ENCODE measurements around the gene LIMK2.
A peak's percentile ranks its signal among the peaks of the same experiment; 100 is the strongest.
"Not testable (repeated sequence)": the region's sequence is repeated elsewhere in the genome, so short reads cannot be mapped to it uniquely, and the experiment has no call there.

Gene LIMK2

DNA sequence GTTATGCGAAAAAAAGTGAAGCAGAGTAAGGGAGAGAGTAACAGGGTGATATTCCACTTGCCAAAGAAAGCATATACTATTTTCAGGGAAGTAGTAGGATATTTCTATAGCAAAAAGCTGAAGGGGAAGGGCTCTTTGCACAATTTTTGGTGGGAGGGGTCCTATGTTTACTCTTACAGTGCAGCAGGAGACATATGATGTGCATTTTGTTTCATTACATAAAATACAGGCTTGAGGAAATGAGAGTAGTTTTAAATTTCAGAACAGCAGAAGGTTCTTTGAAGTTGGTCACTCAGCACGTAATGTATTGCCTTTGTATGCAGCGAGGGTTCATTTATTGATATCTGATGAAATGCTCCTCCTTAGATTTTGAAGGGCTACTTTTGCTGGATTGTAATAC lies 83.3 kb downstream of the LIMK2 start:
- DNase-seq = no peak

GRCh38 chr22:31295831-31296657 lies 83.9 kb downstream of the LIMK2 start:
- peak; percentile 17 for DNase-seq

DNA sequence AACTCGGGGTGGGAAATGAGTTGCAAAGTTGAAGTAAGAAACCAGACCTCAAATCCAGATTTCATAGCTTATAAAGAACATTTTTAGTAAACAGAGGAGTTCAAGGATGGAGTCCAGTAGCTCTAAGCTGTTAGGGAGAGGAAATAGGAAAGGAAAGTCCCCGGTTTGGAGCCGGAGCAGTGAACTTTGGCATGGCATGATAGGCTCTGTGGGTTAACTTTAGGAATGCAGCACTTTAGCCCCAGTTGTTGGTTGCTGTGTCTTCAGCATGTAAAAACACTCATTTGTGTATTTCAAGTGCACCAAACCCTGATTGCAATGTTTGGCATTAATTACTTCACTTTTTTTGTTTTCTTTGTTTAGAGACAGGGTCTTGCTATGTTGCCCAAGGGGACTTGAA lies 88.8 kb downstream of the LIMK2 start:
- DNase-seq = no peak

- DNase-seq = no peak
These were observed 89.9 kb downstream of the LIMK2 start for GRCh38 chr22:31302006-31302405.

DNA sequence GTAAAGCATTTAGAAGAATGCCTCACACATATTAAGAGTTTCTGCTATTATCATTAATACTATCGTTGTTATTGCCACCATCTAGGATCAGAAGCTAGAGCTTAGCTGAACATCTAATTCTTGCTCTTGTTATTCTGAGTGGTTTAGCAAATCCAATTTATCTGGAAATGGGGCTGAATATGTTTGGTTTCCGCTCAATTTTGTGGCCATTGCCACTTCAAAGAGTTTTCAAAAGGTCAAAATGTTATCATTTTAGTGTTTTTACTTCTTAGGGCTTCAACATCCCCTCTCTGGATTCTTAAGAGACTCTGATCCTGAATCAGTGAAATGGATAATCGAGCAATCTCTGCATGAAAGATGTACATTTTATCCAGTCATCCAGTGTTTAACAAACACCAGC lies 90.4 kb downstream of the LIMK2 start:
- no peak for DNase-seq

DNA sequence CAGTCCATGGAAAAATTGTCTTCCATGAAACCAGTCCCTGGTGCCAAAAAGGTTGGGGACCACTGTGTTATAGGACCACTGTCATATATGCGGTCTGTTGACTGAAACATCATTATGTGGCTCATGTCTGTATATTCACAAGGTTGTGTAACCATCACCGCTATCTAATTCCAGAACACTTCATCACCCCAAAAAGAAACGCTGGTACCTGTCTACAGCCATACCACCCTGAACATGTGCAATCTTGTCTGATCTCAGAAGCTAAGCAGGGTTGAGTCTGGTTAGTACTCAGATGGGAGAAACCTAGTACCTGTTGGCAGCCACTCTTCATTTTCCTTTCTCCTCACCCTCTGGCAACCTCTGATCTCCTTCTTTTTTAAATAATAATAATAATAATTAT lies 93.1 kb downstream of the LIMK2 start:
- DNase-seq = no peak

DNA sequence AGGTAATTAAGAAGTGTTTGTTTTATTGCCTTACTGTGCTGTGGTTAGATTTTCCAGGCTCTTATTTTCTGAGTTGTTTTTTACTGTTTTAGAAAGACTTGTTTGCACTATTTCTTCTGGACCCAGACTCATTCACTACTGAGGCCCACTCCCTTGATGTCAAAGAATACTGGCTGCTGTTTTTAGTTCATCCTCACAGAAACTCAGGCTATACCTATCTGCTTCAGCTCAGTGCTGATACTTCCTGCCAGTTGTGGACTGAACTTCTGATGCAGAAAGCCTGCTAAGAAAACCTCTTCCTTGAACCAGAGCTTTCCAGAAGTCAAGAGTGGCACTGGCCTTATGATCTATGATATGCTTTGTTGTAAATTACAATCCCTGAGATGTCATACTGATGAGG lies 96.1 kb downstream of the LIMK2 start:
- no peak for DNase-seq

DNA sequence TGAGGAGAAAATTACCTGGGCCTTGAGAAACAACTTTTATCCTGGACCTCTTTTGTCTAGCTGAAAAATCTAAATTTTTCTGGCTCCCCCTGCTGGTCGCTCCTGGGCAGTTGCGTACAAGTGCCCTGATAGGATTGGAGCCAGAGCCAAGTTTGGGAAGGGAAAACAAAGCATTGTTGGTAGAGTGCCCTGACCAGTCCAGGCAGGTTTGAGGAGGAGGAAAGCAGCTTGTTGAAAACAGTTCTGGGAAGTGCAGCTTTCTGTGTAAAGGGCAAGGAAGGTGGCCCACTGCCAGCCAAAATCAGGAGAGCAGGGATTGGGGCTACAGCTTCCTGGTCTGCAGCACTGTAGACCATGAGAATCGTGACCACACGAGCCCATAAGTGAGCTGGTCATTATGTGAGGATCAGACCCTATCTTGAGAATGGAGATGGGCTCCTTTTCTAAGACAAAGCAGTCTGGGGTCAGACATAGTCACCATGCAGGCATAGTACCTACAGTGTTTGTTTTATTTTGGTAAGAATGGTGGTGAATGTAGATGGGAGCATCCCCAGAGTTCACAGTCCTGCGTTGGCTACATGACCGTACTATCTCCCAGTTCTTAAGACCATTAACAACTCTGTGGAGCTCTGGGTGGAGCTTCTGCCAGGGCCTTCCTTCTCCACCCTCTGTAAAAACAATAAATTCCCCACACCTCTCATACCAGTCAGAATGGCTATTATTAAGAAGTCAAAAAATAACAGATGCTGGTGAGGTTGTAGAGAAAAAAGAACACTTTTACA lies 101.5 kb downstream of the LIMK2 start:
- no peak for DNase-seq

DNA sequence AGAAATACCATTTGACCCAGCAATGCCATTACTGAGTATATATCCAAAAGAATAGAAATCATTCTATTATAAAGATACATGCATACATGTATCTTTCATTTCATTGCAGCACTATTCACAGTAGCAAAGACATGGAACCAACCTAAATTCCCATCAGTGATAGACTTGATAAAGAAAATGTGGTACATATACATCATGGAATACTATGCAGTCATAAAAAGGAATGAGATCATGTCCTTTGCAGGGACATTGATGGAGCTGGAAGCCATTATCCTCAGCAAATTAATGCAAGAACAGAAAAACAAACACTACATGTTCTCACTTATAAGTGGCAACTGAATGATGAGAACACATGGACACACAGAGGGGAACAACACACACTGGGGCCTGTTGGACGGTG lies 102.1 kb downstream of the LIMK2 start:
- not testable (repeated sequence) for DNase-seq

- DNase-seq = no peak
These were observed 109.3 kb downstream of the LIMK2 start for GRCh38 chr22:31321421-31321820.

- DNase-seq = no peak
These were observed 111.8 kb downstream of the LIMK2 start for GRCh38 chr22:31323578-31324550.

DNA sequence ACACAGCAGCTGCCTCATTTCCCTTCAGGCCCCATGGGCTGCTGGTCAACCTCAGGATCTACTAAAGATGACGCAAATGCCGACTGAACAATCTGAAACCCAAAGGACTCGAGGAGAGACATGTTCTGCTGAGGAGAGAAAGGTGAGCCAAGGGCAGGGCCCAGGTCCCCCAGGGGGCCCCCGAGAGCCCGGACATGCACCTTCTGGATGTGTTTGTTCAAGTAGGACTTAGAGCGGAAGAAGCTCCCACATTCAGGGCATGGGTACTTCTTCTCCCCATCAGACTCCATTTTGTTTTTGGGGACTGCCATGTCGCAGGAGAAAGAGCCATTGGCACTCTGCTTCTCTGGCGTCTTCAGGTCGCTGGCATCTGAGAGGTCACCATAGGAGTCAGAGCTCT lies 114.8 kb downstream of the LIMK2 start:
- DNase-seq = no peak

DNA sequence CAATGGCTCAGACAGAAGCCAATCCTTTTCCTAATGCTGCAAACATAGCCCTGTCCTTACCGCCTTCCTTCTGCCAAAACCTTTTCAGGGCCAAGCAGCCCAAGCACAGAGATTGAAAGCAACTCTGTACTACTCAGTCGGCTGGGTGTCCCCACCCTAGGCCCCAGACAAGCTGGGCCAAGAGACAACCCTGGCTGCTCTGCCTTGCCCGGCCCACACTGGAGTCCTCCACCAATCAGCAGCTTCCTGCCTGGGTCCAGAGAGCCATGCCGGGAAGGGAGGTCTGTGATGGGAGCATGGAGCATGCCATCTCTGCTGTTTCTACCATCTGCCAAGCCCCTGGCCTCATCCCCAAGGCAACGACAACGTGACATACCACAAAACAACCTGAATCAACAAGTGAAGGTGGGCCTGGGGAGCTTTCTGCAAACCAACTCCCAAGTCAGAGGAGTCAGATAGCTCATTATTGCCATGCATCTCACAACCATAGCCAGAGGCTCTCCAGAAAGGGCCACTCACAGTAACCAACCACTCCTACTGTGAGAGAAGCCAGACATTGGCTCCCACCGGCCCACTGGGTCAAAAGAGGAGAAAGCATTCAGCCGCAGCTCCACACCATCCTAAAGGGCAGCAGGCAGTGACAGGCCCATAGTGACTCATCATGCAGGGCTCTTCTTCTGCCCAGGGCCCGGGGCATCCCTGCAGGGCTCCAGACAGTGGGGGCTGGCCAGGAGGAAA lies 115.9 kb downstream of the LIMK2 start:
- no peak for DNase-seq

GRCh38 chr22:31328544-31328960 lies 116.5 kb downstream of the LIMK2 start:
- no peak for DNase-seq

DNA sequence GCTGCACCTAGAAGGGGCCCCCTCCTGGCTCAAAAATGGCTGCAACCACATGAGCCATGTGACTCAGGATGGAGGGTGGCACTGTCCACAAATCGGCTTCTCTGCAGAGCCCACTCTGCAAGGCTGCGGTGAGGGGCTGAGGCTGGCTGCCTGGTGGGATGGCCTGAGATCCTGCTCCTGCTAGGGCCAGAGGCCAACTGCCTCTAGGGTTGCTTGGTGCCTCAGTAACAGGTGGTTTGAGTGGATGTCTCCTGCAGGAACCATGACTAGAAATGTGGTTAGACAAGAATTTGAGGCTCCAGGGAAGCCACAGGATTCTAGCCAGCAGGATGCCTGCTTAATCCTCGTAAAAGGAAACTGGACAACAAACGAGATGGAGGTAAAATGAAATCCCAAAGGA lies 116.9 kb downstream of the LIMK2 start:
- DNase-seq = no peak

Data from MV-4-11 (cell line).